HL-60 (cell line): Measurements from ENCODE around the gene UQCC3.

ENCODE experiments used
- DNase-seq, 2 experiments: peaks; one replicate each; pipeline ENCODE4 v3.0.0-alpha.2; 2010 to 2020; ENCODE audit warnings: low read depth in 1 of 2, low spot score in 1 of 2
- H3K27ac ChIP-seq: fragments of 250-450 bp; sonication (Bioruptor Pico); replicated peaks from 2 replicates; pipeline ENCODE4 v1.5.1; 2020; ENCODE audit warnings: mild to moderate bottlenecking, moderate library complexity
- H3K27me3 ChIP-seq: fragments of 250-450 bp; sonication (Bioruptor Pico); 2 replicates; pipeline ENCODE4 v1.5.1; 2021; ENCODE audit warnings: mild to moderate bottlenecking, moderate library complexity; ENCODE audit not compliant: insufficient read depth, poor library complexity, severe bottlenecking
- H3K4me3 ChIP-seq: replicated peaks from 2 replicates; pipeline ENCODE4 v1.5.1; 2011; ENCODE audit warnings: mild to moderate bottlenecking, control low read depth, low read length; ENCODE audit not compliant: insufficient read depth
- GABPA ChIP-seq: IDR thresholded peaks from 2 replicates; pipeline ENCODE4 v1.6.1; 2012; ENCODE audit warnings: low read depth
- POLR2AphosphoS5 ChIP-seq: IDR thresholded peaks from 2 replicates; pipeline ENCODE4 v1.6.1; 2012; ENCODE audit warnings: low read depth
- SPI1 ChIP-seq: IDR thresholded peaks from 2 replicates; pipeline ENCODE4 v1.6.1; 2012; ENCODE audit warnings: low read depth, mild to moderate bottlenecking, borderline replicate concordance
- TF ChIP-seq, protein P1 (sequence below): IDR thresholded peaks from 2 replicates; pipeline ENCODE4 v1.6.1; 2012; ENCODE audit warnings: low read depth; ENCODE audit not compliant: insufficient replicate concordance
- TF ChIP-seq, protein P2 (sequence below): IDR thresholded peaks from one replicate; pipeline ENCODE4 v1.5.1; 2011; ENCODE audit warnings: low read length, control low read depth, inconsistent platforms; ENCODE audit not compliant: insufficient read depth

UQCC3 gene

DNA sequence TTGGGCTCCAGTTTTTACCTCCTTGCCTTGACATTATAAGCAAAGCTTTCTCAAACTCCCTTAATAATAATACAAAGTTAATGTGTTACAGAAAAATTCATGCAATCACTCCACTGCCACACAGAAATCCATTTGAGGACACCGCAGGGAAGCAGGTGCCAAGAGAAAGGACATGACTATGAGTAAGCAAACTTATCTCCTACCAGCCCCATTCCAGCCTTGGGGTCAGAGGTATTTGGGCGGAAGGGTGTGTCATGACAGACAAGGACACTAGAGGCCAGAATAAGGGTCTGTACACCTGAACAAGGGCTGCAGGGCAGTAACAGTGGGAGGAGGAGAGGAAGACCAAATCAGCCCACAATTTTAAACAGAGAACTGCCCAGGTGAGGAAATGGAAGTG is 41.9 kb downstream of the UQCC3 start:
- H3K27me3 ChIP-seq, result no peaks in the 10 kb centered on the region
- no peak for DNase-seq
- TF ChIP-seq, protein P1, sequence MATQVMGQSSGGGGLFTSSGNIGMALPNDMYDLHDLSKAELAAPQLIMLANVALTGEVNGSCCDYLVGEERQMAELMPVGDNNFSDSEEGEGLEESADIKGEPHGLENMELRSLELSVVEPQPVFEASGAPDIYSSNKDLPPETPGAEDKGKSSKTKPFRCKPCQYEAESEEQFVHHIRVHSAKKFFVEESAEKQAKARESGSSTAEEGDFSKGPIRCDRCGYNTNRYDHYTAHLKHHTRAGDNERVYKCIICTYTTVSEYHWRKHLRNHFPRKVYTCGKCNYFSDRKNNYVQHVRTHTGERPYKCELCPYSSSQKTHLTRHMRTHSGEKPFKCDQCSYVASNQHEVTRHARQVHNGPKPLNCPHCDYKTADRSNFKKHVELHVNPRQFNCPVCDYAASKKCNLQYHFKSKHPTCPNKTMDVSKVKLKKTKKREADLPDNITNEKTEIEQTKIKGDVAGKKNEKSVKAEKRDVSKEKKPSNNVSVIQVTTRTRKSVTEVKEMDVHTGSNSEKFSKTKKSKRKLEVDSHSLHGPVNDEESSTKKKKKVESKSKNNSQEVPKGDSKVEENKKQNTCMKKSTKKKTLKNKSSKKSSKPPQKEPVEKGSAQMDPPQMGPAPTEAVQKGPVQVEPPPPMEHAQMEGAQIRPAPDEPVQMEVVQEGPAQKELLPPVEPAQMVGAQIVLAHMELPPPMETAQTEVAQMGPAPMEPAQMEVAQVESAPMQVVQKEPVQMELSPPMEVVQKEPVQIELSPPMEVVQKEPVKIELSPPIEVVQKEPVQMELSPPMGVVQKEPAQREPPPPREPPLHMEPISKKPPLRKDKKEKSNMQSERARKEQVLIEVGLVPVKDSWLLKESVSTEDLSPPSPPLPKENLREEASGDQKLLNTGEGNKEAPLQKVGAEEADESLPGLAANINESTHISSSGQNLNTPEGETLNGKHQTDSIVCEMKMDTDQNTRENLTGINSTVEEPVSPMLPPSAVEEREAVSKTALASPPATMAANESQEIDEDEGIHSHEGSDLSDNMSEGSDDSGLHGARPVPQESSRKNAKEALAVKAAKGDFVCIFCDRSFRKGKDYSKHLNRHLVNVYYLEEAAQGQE, result no peak
- TF ChIP-seq, protein P2, sequence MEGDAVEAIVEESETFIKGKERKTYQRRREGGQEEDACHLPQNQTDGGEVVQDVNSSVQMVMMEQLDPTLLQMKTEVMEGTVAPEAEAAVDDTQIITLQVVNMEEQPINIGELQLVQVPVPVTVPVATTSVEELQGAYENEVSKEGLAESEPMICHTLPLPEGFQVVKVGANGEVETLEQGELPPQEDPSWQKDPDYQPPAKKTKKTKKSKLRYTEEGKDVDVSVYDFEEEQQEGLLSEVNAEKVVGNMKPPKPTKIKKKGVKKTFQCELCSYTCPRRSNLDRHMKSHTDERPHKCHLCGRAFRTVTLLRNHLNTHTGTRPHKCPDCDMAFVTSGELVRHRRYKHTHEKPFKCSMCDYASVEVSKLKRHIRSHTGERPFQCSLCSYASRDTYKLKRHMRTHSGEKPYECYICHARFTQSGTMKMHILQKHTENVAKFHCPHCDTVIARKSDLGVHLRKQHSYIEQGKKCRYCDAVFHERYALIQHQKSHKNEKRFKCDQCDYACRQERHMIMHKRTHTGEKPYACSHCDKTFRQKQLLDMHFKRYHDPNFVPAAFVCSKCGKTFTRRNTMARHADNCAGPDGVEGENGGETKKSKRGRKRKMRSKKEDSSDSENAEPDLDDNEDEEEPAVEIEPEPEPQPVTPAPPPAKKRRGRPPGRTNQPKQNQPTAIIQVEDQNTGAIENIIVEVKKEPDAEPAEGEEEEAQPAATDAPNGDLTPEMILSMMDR, result no peak
- TF ChIP-seq POLR2AphosphoS5 (no peak), GABPA (no peak), SPI1 (no peak)
- H3K4me3 ChIP-seq, result no peak overlapping the region
- H3K27ac ChIP-seq, result no peak overlapping the region

DNA sequence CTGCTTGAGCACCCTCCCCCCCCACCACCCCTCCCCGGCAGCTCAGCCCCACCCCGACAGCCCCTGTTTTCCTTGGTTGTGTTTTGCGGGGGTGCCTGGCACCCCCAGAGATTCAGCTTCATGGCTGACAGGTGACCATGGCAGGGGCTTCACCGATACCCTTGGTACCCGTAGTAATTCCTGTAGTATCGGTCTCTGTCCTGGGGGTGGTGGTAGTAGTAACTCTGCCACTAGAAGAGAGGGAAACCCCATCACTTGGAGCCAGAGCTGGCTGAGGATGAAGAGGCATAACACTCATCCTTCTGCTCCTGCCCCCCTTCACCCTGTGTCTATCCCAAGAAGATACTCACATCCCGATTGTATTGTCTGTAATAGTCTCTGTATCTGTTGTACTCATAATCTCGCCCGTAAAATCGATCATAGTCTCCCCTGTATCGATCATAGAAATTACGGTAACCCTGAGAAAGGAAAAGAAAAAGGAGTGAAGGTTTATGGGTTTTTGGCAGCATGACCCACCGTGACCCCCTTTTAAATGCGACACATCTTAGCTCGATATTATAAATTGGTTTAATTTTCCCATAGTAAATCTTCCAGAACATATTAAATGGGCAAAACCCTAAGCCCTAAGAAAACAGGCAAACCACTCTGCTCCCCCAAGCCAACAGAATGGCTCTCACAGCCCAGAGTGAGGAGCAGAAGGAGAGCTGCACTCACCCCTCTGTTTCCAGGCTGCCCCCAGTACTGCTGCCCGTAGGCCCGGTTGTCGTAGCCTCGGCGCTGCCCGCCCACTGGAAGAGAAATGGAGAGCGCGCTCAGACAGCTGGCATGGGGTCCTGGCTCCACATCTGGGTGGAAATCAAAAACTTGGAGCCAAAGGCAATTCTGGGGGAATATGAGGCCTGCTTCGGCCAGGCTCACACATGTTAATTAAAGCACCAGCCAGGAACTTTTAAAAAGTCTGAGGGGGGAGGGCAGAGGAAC is 44.0 kb downstream of the UQCC3 start:
- Histone ChIP-seq H3K4me3 (no peak overlapping the region), H3K27me3 (no peaks in the 10 kb centered on the region), H3K27ac (no peak overlapping the region)
- TF ChIP-seq SPI1 (no peak), POLR2AphosphoS5 (no peak), GABPA (no peak)
- TF ChIP-seq, protein P2, result no peak
- TF ChIP-seq, protein P1, result no peak
- no peak for DNase-seq

DNA sequence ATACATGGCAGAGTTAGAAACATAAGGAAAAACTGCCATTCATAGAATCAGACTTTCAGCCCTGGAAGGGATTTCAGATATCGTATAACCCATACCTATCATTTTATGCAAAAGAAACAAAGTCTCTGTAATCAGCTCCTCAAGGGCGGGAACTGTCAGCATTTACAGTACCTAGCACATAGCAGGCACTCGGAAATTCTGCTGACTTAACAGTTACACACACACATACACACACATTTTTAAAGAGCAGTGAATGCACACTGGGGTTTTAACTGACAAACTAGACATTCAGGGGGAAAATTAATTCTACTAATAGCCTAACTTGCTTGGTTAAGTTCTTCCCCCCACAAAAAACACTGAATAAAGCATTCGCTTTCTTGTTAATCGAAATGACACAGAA is 44.7 kb downstream of the UQCC3 start:
- DNase-seq, result no peak
- H3K4me3 ChIP-seq, result no peak overlapping the region
- TF ChIP-seq, protein P1, result no peak
- TF ChIP-seq POLR2AphosphoS5 (no peak), GABPA (no peak), SPI1 (no peak)
- TF ChIP-seq, protein P2, result no peak
- H3K27ac ChIP-seq, result no peak overlapping the region
- H3K27me3 ChIP-seq, result no peaks in the 10 kb centered on the region
